Fibroblast of skin of right quadriceps (primary cell): ENCODE measurements around the gene SLC25A25.
"Not testable (repeated sequence)": the region's sequence is repeated elsewhere in the genome, so short reads cannot be mapped to it uniquely, and the experiment has no call there.

Experiments
- DNase-seq: peaks from one replicate; pipeline ENCODE4 v3.0.0-alpha.2; 2013

Gene SLC25A25

GRCh38 chr9:128067645-128068385 lies at the start of gene SLC25A25:
SLC25A25 (plus strand) TSS chr9:128068232; CDS start chr9:128068320, 88 bp downstream.
- peak; percentile 99 for DNase-seq

DNA sequence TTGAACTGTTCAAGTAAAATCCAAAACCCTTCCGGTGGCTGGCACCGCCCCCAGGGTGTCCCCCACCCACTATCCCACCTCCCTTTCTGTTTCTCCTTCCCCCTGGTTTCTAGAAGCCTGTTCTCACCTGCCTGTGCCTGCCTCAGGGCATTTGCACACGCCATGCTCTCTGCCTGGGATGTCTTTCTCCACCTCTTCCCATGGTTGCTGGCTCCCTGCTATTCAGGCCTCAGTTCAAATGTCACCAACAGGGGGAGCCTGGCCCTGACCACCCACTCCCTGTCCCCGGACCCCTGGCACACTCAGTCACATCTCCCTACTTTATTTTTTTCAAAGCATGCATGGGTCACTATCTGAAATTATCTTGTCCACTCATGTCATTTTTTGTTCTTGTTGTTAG lies 47.3 kb upstream of the SLC25A25 start:
- DNase-seq = no peak

DNA sequence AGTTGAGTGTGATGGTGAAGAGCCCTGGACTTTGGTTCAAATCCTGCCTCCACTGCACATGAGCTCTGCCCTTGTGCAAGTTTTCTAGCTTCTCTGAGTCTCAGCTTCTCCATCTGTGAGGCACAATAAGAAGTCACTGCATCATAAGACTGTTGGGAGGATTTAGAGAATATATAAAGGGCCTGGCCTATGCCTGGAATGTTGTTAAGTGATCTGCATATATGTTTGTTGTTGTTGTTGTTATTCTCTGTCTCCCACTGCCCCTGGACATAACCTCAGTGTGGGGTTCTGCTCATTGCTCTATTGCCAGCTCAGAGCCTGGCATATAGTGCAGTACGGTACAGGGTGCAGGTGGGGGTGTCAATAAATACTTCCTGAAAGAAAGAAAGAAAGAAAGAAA lies 46.9 kb upstream of the SLC25A25 start:
- DNase-seq = no peak

- no peak for DNase-seq
Measured at GRCh38 chr9:128022886-128023285, 45.1 kb upstream of the SLC25A25 start.

- DNase-seq = not testable (repeated sequence)
Measured at GRCh38 chr9:128023671-128024070, 44.4 kb upstream of the SLC25A25 start.

GRCh38 chr9:128024761-128025308 lies 43.2 kb upstream of the SLC25A25 start:
- DNase-seq = no peak

DNA sequence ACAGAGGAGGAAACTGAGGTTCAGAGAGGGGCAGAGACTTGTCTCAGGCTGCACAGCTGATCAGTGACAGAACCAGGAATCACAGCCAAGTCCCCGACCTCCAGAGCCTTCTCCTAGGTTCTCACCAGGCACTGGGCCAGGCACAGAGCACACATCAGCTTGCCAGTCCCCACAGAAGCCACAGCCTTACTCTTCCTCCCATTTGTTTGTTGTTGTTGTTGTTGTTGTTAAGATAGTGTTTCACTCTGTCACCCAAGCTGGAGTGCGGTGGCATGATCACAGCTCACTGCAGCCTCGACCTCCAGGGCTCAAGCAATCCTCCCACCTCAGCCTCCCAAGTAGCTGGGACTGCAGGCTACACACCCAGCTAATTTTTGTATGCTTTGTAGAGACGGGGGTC lies 42.3 kb upstream of the SLC25A25 start:
- no peak for DNase-seq

- DNase-seq = no peak
Measured at GRCh38 chr9:128026255-128026772, 41.7 kb upstream of the SLC25A25 start.

DNA sequence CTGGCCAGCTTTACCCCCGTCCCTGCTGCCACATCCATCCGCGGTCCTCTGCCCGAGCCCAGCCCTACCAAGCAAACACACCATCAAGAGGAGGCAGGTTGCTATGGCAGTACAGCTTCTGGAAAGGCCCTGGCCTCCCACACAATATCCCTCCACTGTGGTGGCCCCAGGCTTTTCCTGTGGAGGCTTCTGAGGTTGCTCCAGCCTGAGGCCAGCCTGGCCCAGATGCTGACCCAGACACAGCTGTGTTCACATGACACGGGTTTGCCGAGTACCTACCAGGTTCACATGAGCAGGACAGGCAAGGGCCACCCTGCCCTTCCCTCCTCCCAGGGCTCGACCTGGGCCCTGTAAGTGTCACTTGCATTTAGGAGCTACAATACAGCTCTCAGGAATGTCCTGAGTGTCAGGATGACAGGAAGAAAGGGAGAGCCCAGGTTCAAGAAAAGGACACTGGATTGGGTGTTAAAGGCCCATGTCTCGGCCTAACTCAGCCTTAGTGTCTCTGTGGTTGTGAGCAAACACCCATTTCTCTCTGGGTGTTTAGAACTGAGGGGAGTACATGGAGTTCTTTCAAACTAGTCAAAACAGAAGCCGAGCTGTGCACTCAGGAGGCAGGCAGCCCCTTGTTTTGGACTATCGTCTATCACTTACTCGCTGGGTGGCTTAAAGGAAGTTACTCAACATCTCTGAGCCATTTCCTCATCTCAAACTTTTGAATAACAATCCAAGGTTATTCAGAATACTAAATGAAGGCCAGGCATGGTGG lies 41.1 kb upstream of the SLC25A25 start:
- DNase-seq = no peak

- DNase-seq = no peak
Measured at GRCh38 chr9:128027705-128028104, 40.3 kb upstream of the SLC25A25 start.

DNA sequence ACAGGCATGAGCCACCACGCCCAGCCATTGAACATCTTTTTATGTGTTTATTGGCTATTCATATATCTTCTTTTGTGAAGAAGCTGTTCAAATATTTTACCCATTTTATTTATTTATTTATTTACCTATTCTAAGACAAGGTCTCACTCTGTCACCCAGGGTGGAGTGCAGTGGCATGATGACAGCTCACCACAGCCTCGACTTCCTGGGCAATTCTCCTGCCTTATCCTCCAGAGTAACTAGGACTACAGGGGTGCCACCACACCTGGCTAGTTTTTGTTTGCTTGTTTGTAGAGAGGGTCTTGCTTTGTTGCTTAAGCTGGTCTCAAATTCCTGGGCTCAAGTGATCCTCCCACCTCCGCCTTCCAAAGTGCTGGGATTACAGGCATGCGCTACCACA lies 34.4 kb upstream of the SLC25A25 start:
- DNase-seq = no peak

DNA sequence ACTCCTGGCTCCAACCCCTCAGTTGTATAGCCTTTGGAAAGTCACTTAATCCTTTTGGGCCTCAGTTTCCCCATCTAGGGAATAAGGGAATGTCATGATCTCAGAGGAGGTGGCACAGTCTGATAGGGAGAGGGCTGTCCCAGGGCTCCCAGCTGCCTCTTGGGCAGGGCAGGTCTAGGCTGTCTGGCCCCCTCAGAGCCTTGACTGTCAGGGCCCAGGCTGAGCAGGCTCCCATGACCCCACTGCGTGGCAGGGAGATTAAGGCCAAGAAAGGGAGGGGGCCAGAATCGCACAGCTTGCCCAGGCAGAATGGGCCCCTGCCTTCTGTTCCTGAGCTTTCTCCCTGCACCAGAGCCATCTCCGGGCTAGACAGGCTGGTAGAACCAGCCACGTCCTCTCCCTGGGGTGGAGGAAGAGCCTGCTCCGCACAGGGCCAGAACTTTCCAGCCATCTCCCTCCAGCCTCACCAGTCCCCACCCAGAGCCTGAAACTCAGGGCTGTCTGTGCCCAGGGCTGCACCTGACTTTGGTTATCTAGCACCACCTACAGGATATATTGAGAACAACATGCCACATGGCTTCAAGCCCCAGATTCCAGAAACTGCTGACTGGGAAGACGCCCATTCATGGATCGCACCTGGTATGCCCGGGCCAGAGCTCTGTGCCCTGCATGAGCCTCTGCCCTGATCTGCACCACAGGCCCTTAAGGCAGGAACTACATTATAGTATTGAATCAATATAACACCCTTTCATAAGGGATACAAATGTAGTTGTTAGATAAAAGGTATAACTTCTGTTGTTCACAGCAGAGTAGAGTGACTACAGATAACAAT lies 33.0 kb upstream of the SLC25A25 start:
- peak; percentile 68 for DNase-seq

DNA sequence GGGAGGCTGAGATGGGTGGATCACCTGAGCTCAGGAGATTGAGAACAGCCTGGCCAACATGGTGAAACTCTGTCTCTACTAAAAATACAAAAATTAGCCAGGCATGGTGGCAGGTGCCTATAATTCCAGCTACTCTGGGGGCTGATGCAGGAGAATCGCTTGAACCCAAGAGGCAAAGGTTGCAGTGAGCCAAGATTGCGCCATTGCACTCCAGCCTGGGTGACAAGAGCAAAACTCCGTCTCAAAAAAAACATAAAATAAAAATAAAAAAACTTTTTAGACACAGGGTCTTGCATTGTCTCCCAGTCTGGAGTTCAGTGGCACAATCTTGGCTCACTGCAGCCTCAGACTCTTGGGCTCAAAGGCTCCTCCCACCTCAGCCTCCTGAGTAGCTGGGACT lies 31.5 kb upstream of the SLC25A25 start:
- not testable (repeated sequence) for DNase-seq

DNA sequence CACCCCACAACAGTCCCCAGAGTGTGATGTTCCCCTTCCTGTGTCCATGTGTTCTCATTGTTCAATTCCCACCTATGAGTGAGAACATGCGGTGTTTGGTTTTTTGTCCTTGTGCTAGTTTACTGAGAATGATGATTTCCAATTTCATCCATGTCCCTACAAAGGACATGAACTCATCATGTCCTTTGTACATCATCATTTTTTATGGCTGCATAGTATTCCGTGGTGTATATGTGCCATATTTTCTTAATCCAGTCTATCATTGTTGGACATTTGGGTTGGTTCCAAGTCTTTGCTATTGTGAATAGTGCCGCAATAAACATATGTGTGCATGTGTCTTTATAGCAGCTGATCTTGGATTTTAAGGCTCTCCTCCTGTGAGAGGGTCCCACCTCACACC lies 27.2 kb upstream of the SLC25A25 start:
- not testable (repeated sequence) for DNase-seq

DNA sequence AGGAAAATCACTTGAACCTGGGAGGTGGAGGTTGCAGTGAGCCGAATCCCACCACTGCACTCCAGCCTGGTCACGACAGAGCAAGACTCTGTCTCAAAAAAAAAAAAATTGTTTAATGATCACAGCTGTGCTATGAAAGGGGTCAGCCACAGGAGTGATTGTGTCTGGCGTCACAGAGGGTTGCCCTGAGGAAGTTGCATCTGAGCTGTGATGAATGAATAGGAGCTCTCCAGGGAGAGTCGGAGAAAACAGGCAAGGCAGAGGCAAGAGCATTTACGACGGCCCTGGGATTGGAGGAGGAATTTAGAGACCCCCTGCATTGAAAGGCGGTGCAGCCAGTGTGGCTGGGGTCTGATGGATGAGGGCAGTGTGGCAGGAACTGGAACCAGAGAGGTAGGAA lies 26.0 kb upstream of the SLC25A25 start:
- DNase-seq = no peak

DNA sequence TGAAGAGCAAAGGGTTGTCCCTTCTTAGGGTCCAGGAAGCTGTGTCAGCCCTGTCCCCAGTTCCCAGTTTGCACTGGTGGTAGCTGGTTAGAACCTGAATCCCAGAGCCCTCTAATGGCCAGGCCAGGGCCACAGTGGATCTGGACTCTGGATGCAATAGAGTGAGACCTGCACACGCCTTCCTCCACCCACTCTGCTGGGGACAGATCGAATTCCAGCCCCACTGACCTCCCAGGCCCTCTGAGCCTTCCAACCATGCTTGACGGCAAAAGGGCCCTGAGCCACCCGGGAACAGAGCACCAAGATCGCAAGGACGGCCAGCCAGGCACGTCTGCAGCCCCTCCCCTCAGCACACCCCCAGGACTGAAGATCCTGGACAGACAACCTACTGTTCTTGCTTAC lies 24.6 kb upstream of the SLC25A25 start:
- no peak for DNase-seq

DNA sequence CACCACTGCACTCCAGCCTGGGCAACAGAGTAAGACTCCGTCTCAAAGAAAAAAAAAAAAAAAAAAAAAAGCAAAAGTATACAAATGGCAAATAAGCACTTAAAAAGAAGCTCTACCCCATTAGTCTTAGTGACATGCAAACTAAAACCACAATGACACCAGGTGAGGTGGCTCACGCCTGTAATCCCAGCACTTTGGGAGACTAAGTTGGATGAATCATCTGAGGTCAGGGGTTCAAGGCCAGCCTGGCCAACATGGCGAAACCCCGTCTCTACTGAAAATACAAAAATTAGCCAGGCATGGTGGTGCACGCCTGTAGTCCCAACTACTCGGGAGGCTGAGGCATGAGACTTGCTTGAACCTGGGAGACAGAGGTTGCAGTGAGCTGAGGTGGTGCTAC lies 22.6 kb upstream of the SLC25A25 start:
- DNase-seq = not testable (repeated sequence)

DNA sequence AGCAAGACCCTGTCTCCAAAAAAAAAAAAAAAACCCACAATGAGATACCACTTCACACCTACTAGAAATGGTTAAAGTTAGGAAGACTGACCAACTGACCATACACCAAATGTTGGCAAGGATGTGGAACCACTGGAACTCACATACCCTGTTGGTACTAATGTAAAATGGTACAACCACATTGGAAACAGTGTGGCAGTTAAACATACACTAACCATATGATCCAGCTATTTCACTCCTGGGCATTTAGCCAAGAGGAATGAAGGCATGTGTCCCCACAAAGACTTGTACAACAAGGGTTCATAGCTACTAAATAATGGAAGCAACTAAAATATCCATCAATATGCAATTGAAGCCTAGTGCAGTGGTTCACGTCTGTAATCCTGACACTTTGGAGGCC lies 22.2 kb upstream of the SLC25A25 start:
- peak; percentile 66 for DNase-seq

- DNase-seq = no peak
Measured at GRCh38 chr9:128047231-128047630, 20.8 kb upstream of the SLC25A25 start.

GRCh38 chr9:128048663-128049062 lies 19.4 kb upstream of the SLC25A25 start:
- DNase-seq = no peak

GRCh38 chr9:128049843-128050242 lies 18.2 kb upstream of the SLC25A25 start:
- DNase-seq = peak; percentile 15

DNA sequence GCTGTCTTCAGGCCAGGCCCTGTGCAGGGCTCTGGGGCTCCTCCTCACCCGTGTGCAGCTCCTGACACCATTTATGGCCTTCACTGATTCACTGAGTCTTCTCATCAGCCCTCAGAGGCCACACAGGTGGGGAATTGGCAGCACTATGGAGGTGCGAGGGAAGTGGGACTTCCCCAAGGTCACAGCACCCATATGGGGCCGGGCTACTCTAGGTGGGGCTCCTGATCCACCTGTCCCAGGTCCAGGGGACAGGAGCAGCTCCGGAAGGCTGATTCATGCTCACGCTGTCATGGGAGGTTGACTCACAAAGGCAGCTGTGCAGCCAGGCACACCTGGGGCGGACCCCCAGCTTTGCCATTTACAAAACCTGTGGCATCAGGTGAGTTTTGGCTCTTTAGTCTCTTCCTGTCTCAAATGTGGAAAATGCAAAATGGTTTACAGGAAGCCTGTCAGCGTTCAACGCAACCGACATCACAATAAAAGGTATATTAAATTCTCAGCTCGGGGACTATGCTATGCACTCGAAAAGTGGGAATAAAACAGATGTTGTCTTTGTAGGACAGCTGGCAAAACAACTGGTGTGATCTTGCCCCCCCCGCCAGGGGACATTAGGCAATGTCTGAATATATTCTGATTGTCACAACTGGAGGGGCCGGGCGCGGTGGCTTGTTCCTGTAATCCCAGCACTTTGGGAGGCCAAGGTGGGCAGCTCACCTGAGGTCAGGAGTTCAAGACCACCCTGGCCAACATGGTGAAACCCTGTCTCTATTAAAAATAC lies 15.9 kb upstream of the SLC25A25 start:
- no peak for DNase-seq
